H9 (cell line): ENCODE results near the gene TMEM134. TPM values are rescaled to one million over a fixed set of nuclear protein-coding genes. Genes with fewer than 3 reads are reported as not detected.

Experiments
- DNase-seq: peaks from one replicate; pipeline ENCODE4 v3.0.0-alpha.2; 2017
- H2AFZ ChIP-seq: one replicate; pipeline ENCODE4 v1.6.1; 2013; ENCODE audit warnings: mild to moderate bottlenecking, low read length, control low read depth, moderate library complexity
- H2AK5ac ChIP-seq: 2 replicates; pipeline ENCODE4 v1.6.1; 2013; ENCODE audit warnings: low read length, control low read depth, mixed read lengths; ENCODE audit not compliant: insufficient read length
- H2BK120ac ChIP-seq: one replicate; pipeline ENCODE4 v1.6.1; 2013; ENCODE audit warnings: low read depth, mild to moderate bottlenecking, low read length, control low read depth, inconsistent platforms; ENCODE audit not compliant: poor library complexity, severe bottlenecking
- H2BK12ac ChIP-seq: 2 replicates; pipeline ENCODE4 v1.6.1; 2013; ENCODE audit warnings: low read length, control low read depth, mixed read lengths, low read depth; ENCODE audit not compliant: insufficient read length
- H2BK15ac ChIP-seq: 2 replicates; pipeline ENCODE4 v1.6.1; 2013; ENCODE audit warnings: low read depth, low read length, control low read depth
- H2BK20ac ChIP-seq: one replicate; pipeline ENCODE4 v1.6.1; 2013; ENCODE audit warnings: low read depth, mild to moderate bottlenecking, low read length, control low read depth, inconsistent platforms; ENCODE audit not compliant: poor library complexity, severe bottlenecking
- H2BK5ac ChIP-seq: 2 replicates; pipeline ENCODE4 v1.6.1; 2013; ENCODE audit warnings: low read length, control low read depth, mixed read lengths; ENCODE audit not compliant: insufficient read length
- H3K14ac ChIP-seq: 2 replicates; pipeline ENCODE4 v1.6.1; 2013; ENCODE audit warnings: low read length, control low read depth; ENCODE audit not compliant: insufficient read depth
- H3K18ac ChIP-seq: 2 replicates; pipeline ENCODE4 v1.6.1; 2013; ENCODE audit warnings: low read depth, mild to moderate bottlenecking, mixed read lengths, low read length, control low read depth; ENCODE audit not compliant: insufficient read length
- H3K23ac ChIP-seq: 2 replicates; pipeline ENCODE4 v1.6.1; 2013; ENCODE audit warnings: low read length, control low read depth, mixed read lengths, low read depth; ENCODE audit not compliant: insufficient read length
- H3K23me2 ChIP-seq: 2 replicates; pipeline ENCODE4 v1.6.1; 2013; ENCODE audit warnings: low read depth, mild to moderate bottlenecking, mixed read lengths, low read length, control low read depth; ENCODE audit not compliant: insufficient read length, poor library complexity, severe bottlenecking
- H3K27ac ChIP-seq: 2 replicates; pipeline ENCODE4 v1.5.1; 2013; ENCODE audit warnings: low read length, control low read depth, mixed read lengths, low read depth; ENCODE audit not compliant: insufficient read length
- H3K27me3 ChIP-seq: 2 replicates; pipeline ENCODE4 v1.6.1; 2013; ENCODE audit warnings: low read length, control low read depth, inconsistent platforms; ENCODE audit not compliant: insufficient read depth
- H3K4ac ChIP-seq: 2 replicates; pipeline ENCODE4 v1.6.1; 2013; ENCODE audit warnings: low read depth, mild to moderate bottlenecking, control low read depth, inconsistent platforms, low read length, moderate library complexity
- H3K4me1 ChIP-seq: 2 replicates; pipeline ENCODE4 v1.6.1; 2013; ENCODE audit warnings: low read length, control low read depth, inconsistent platforms; ENCODE audit not compliant: insufficient read depth
- H3K4me2 ChIP-seq: 2 replicates; pipeline ENCODE4 v1.6.1; 2013; ENCODE audit warnings: low read length, control low read depth, mixed read lengths; ENCODE audit not compliant: insufficient read length, insufficient read depth
- H3K56ac ChIP-seq: 2 replicates; pipeline ENCODE4 v1.6.1; 2013; ENCODE audit warnings: low read depth, mild to moderate bottlenecking, mixed read lengths, low read length, control low read depth; ENCODE audit not compliant: insufficient read length
- H3K79me1 ChIP-seq: 2 replicates; pipeline ENCODE4 v1.6.1; 2013; ENCODE audit warnings: low read depth, mild to moderate bottlenecking, moderate library complexity, low read length, control low read depth, inconsistent platforms; ENCODE audit not compliant: insufficient read depth, poor library complexity, severe bottlenecking
- H3K79me2 ChIP-seq: 2 replicates; pipeline ENCODE4 v1.6.1; 2013; ENCODE audit warnings: low read length, control low read depth, inconsistent platforms; ENCODE audit not compliant: insufficient read depth
- H3K9ac ChIP-seq: 2 replicates; pipeline ENCODE4 v1.6.1; 2013; ENCODE audit warnings: low read length, control low read depth, mixed read lengths; ENCODE audit not compliant: insufficient read length; ENCODE audit errors: extremely low read depth
- H3K9me3 ChIP-seq: one replicate; pipeline ENCODE4 v1.6.1; 2013; ENCODE audit warnings: low read depth, low read length, inconsistent platforms; ENCODE audit not compliant: control insufficient read depth
- H3T11ph ChIP-seq: one replicate; pipeline ENCODE4 v1.6.1; 2013; ENCODE audit warnings: mild to moderate bottlenecking, low read length, control low read depth, inconsistent platforms
- H4K20me1 ChIP-seq: one replicate; pipeline ENCODE4 v1.6.1; 2013; ENCODE audit not compliant: control insufficient read depth, insufficient read length, insufficient read depth
- H4K5ac ChIP-seq: 2 replicates; pipeline ENCODE4 v1.6.1; 2013; ENCODE audit warnings: low read depth, mild to moderate bottlenecking, mixed read lengths, low read length, control low read depth; ENCODE audit not compliant: insufficient read length
- H4K8ac ChIP-seq: replicated peaks from 2 replicates; pipeline ENCODE4 v1.6.1; 2013; ENCODE audit warnings: low read length, control low read depth, mixed read lengths, low read depth; ENCODE audit not compliant: insufficient read length
- H4K91ac ChIP-seq: 2 replicates; pipeline ENCODE4 v1.6.1; 2013; ENCODE audit warnings: low read depth, mild to moderate bottlenecking, moderate library complexity, mixed read lengths, low read length, control low read depth; ENCODE audit not compliant: insufficient read length
- H3K27ac Mint-ChIP-seq, 3 experiments: 2 replicates in 2 of 3; 3 replicates in 1 of 3; pipeline ENCODE4 v1.8.0; 2020 to 2021; ENCODE audit warnings: mixed read lengths in 3 of 3, mild to moderate bottlenecking in 1 of 3, moderate library complexity in 1 of 3
- H3K27me3 Mint-ChIP-seq: 2 replicates; pipeline ENCODE4 v1.8.0; 2021; ENCODE audit warnings: low read depth, mild to moderate bottlenecking, moderate library complexity, mixed read lengths
- H3K36me3 Mint-ChIP-seq, 3 experiments: 2 replicates in 2 of 3; 3 replicates in 1 of 3; pipeline ENCODE4 v1.8.0; 2020 to 2021; ENCODE audit warnings: low read depth in 3 of 3, mixed read lengths in 3 of 3; ENCODE audit not compliant: insufficient read depth in 1 of 3
- H3K4me1 Mint-ChIP-seq, 2 experiments: 2 replicates each; pipeline ENCODE4 v1.8.0; 2020; ENCODE audit warnings: mixed read lengths in 2 of 2
- H3K4me3 Mint-ChIP-seq, 2 experiments: 2 replicates in 1 of 2; 3 replicates in 1 of 2; pipeline ENCODE4 v1.8.0; 2020 to 2021; ENCODE audit warnings: mild to moderate bottlenecking in 2 of 2, mixed read lengths in 2 of 2, moderate library complexity in 1 of 2
- H3K9me3 Mint-ChIP-seq, 2 experiments: 2 replicates in 1 of 2; 3 replicates in 1 of 2; pipeline ENCODE4 v1.8.0; 2020; ENCODE audit warnings: mild to moderate bottlenecking in 2 of 2, mixed read lengths in 2 of 2, moderate library complexity in 1 of 2
- CTCF ChIP-seq: fragments of 200-600 bp; sonication (generic); conservative IDR thresholded peaks from 3 replicates; pipeline ENCODE4 v1.8.0; 2021; ENCODE audit warnings: antibody characterized with exemption, mild to moderate bottlenecking
- WGBS: extraction: QIAGEN DNeasy Blood & Tissue Kit; methylation state at CpG from one replicate; pipeline ENCODE4 v1.1.7; 2013; ENCODE audit warnings: missing lambda C conversion rate, low lambda C conversion rate, mixed read lengths; ENCODE audit not compliant: insufficient read length; ENCODE audit errors: extremely low coverage; 5-methylcytosine and 5-hydroxymethylcytosine counted together
- total RNA-seq: library from RNA; stranded (reverse); gene quantifications from 2 replicates; pipeline ENCODE4 v1.2.1, GENCODE V29; 2021

TMEM134 gene
- total RNA-seq, 1 experiment from 2014 or later, result 53.6 TPM

GRCh38 chr11:67484847-67485311, 15.8 kb upstream of the TMEM134 start:
- Histone ChIP-seq H4K5ac (no peak overlapping the region), H4K20me1 (no peaks in the 10 kb centered on the region), H2AK5ac (no peak overlapping the region), H3K27ac (no peak overlapping the region), H3K27me3 (no peaks in the 10 kb centered on the region; the same call in 1 of the 2 replicates), H3K79me1 (no peaks in the 10 kb centered on the region), H2BK15ac (no peak overlapping the region), H3T11ph (no peak overlapping the region), H3K23ac (no peak overlapping the region), H4K8ac (no peak overlapping the region), H2BK20ac (no peak overlapping the region), H2BK120ac (no peak overlapping the region), H3K56ac (no peak overlapping the region), H2BK5ac (no peak overlapping the region), H2BK12ac (no peak overlapping the region), H3K4me2 (no peak overlapping the region), H3K14ac (no peak overlapping the region), H3K9ac (no peak overlapping the region), H3K23me2 (no peaks in the 10 kb centered on the region), H3K18ac (no peak overlapping the region), H2AFZ (no peak overlapping the region), H3K9me3 (no peaks in the 10 kb centered on the region), H3K79me2 (no peaks in the 10 kb centered on the region), H3K4ac (no peak overlapping the region), H4K91ac (no peak overlapping the region), H3K4me1 (no peaks in the 10 kb centered on the region; the same call in 1 of the 2 replicates)
- Mint-ChIP-seq H3K4me1 (peaks cover 19 to 25% of the 10 kb centered on the region in 2 experiments), H3K27ac (no peak overlapping the region), H3K27me3 (peaks cover 28% of the 10 kb centered on the region), H3K36me3 (peaks cover 9 to 16% (median 13%) of the 10 kb centered on the region in 3 experiments), H3K4me3 (no peak overlapping the region), H3K9me3 (no peaks in the 10 kb centered on the region)
- DNase-seq, result no peak
- no peak for TF ChIP-seq CTCF
- no CpG with 5 or more reads among the region's 11 CpGs for whole genome bisulfite sequencing
